GM21576 (cell line): ENCODE measurements around the gene MAGI2.

Experiments
- ATAC-seq: cut with Tn5 transposase; IDR thresholded peaks from one replicate; pipeline ENCODE4 v1.9.1; 2021; ENCODE audit warnings: mild to moderate bottlenecking, moderate library complexity; ENCODE audit not compliant: unreplicated experiment

Gene MAGI2

GRCh38 chr7:79381921-79382320 is 71.5 kb downstream of the MAGI2 start:
- no peak for ATAC-seq

- ATAC-seq = no peak
Measured at GRCh38 chr7:79377097-79377496, 76.4 kb downstream of the MAGI2 start.

DNA sequence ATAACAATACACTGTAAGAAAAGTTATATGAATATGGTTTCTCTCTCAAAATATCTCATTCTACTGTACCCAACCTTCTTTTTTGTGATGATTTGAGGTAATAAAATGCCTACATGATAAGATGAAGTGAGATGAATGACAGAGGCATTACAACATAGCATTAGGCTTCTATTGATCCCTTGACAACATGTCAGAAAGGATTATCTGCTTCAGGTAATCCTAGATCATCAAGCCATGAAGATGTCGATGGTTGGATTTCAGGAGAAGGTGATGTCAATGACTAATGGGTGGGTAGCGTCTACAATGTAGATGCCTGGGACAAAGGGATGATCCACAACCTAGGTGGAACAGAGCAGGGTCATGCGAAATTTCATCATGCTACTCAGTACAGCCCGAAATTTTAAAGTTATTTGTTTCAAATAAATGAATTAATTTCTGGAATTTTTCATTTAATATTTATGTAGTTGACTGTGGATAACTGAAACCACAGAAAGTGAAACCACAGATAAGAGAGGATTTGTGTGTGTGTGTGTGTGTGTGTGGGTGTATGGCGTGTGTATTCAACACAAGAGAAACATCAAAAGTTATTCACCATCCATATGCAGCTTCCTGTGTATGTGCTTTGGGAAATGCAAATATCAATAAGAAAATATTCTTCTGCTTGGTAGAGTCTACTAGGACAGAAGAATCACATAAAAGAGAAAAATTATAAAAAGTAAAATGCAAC is 77.0 kb downstream of the MAGI2 start:
- no peak for ATAC-seq

- ATAC-seq = no peak
Measured at GRCh38 chr7:79361214-79361613, 92.3 kb downstream of the MAGI2 start.

DNA sequence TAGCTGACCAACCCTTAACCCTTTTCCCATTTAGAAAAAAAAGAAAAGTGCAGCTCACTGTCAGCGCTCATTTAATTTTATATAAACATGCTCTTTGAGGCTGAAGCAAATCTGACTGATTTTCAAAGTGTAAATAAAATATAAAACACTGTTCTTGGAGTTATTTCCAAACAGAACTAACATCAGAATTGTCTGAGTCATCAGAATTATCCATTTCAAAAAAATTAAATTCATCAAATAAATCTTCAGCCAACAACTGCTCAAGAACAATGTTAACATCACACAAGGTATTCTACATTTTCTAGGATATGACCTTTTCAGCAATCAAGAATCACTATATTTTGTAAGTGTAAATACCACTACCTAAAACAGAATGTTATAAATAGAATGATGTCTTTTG is 93.6 kb downstream of the MAGI2 start:
- no peak for ATAC-seq

- no peak for ATAC-seq
Measured at GRCh38 chr7:79357101-79357500, 96.4 kb downstream of the MAGI2 start.

DNA sequence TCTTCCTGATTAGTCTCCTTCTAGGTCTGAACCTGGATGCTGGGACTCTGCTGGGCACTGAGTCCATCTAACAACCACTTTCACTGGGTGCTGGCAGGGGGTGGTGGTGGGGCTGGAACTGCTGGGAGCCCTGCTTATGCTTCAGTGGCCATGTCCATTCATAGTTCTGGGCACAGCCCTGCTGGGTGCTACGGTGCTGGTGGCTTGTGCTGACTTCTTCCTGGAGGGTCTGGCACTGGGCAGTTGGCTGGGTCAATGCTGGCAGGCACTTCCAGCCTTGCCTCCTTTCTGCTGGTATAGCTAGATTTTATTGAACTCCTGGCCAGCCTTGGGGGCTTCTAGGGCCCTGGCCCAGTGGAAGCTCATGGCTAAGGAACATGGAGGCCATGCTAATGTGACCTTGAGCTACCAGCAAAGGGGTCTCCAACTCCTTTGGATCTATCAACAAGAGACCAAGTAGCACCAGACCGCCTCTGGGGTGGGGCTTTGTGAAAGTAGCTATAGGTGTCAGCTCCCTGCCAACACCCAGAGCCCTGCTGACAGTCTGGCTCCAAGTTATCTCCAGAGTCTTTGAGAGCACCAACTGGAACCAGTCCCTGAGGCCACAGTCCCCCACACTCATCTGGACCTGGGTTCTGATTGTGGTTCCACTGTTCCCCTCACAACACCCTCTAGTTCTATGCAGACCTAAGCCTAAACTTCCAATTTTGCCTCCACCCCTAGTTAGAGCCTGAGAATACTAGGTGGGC is 99.6 kb downstream of the MAGI2 start:
- no peak for ATAC-seq

- ATAC-seq = no peak
Measured at GRCh38 chr7:79352323-79352722, 101.1 kb downstream of the MAGI2 start.

GRCh38 chr7:79347351-79347750 is 106.1 kb downstream of the MAGI2 start:
- no peak for ATAC-seq

DNA sequence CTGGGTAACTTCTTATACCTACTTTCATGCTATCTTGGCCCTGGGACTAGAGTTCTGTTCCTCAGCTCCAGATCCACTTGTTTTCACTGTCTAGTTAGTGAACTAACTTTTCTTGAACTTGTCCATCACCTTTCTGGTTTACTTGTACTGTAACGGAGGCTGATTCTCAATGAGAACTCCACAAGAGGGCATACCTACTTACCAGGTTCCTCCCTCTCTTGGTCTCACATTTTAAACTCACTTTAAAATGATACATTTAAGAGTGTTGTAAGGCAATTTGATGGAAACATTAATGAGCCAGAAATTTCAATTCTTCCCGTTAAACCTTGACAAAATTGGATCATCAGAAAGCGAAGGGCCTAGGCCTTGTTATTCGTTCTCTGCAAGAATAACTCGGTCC is 111.6 kb downstream of the MAGI2 start:
- no peak for ATAC-seq

DNA sequence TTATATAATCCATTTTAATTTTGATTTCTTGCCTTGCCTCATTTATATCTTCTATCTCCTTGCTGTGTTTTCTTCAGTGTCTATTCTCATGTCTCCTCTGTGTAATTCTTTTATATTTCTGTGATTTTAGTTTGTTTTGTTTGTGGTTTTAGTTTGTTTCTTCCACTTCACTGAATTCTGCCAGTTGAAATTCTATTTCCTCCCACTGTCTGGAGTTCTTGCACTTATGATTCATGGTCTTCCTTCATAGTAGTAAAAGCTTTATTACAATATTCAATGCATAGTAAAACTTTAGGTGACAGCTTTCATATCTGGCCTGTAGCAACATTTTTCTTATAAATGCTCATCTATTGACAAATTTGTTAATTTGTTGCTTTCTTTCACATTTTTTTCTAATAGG is 113.3 kb downstream of the MAGI2 start:
- no peak for ATAC-seq

DNA sequence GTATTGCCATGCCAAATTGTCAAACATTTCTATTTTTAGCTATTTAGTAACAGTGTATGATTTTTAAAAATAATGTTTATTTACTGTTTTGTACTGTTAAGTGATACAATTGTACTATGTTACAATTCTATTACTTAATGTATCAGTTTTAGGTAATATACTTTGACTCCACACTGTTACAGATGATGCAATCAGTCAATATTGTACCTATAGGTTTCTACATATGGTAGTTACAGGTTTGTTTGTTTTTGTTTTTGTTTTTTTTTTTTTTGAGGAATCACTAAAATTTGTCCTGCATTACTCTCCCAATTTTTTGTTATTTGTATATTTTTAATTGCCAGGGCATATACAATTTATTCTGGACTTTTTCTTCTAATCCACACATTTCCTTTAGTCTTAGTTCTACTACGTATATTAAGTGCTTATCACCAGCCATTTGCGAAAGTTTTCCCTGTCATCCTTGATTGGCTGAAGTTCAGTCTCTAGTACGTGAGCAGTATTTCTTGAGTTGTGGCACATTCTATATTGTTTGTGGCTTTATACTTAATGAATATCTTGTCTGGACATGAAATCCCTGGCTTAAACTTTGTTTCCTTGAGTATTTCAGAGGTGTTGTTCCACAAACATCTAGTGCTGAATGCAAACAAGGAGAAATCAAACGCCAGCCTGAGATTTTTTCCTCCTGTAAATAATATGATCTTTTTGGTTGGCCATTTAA is 114.1 kb downstream of the MAGI2 start:
- no peak for ATAC-seq

- ATAC-seq = no peak
Measured at GRCh38 chr7:79337717-79338116, 115.8 kb downstream of the MAGI2 start.

DNA sequence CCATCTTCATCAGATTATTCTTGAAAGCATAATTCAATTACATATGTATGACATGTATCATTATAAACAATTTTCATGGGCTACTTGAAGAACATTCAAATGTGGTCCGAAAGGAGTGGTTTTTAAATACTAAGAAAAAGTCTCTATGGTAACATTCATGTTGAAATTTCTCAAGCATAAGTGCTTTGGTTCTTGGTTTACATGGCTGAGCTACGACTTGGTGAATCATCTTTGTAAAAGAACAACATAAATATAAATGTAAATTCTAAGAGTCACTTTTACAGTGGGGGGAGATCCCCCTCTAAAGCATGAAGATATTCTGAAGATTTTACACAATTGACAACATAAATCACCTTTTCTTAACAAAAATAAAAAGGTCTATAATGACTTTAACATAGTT is 118.6 kb downstream of the MAGI2 start:
- no peak for ATAC-seq

- no peak for ATAC-seq
Measured at GRCh38 chr7:79334334-79334733, 119.1 kb downstream of the MAGI2 start.

DNA sequence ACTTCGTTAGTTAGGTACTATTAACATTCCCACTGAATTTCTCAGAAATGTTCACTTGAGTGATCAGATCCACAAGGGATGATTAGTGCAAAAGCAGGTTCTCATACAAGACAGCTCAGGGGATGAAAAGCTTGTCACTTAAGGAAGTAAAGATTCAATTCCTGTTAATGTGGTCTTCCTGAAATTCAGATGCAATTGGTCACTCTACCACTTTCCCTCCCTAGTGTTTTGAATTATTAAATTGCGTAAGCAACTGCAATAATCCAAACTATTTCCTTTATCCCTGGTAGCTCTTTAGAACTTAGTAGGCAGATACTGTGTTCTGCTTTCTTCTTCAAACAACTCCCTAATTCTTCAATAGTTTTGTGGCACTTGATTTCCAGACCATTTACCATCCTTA is 121.4 kb downstream of the MAGI2 start:
- ATAC-seq = no peak

DNA sequence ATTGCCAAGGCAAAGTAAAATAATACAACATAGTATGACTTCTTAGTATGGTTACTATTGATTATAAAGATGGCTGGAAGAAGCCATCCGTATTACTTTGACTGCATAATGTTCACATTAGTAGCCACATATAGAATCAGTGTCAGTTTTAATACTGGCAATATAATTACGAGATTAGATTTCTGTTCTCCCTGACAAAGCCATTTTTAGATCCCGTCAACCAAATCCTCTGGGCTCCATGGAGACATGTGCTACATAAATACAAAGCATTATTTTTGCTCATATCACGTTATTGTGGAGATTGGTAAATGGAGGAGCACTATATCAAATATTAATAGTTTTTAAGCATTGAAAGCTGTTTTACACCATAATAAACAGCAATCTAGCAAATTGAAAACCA is 124.0 kb downstream of the MAGI2 start:
- no peak for ATAC-seq

DNA sequence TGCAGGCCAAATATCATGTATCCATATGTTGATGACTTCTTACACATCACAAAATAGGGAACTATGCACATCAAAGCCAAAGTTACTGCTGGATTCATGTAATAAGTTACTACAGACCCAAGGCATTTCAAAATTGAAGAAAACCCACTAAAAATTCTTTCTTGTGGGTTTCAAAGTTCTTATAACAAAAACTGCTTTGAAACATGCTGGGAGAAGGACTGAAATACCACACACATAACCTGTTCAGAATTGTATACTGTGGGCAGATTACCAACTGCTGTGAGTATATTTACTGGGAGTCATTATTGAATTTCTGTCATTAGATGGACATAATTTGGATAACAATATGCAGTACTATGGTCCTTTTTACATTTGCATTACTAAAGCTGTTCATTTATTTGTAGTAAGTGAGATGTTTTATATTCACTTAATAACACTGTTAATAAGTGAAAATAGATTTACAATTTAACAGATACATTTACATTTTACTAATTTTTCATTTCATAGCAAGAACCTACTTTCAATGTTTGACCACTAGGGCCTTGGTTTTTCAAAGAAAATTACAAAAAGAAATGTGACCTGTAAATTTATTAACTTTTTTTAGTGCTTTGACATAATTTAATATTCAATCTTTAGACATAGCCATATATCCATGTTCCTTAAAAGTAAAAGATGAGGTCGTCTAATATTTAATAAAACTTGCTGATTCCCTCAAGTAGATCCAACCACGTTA is 132.6 kb downstream of the MAGI2 start:
- ATAC-seq = no peak

DNA sequence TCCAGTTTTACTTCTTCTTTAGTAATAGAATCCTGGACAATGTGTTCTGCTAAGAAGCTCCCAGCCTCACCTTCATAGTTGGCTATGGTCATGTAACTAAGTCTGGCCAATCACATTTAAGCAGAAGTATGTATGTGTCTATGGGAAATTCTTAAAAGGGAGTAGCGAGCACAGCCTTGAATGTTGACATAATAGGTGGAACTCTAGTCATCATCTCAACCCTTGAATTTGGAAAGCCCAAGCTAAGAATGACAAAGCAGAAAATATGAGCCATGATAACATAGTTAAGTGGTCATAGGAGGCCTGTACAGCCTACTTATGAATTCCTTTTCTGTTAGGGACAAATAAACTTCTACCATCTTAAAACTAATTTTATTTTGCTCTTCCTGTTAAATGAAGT is 134.1 kb downstream of the MAGI2 start:
- ATAC-seq = no peak

DNA sequence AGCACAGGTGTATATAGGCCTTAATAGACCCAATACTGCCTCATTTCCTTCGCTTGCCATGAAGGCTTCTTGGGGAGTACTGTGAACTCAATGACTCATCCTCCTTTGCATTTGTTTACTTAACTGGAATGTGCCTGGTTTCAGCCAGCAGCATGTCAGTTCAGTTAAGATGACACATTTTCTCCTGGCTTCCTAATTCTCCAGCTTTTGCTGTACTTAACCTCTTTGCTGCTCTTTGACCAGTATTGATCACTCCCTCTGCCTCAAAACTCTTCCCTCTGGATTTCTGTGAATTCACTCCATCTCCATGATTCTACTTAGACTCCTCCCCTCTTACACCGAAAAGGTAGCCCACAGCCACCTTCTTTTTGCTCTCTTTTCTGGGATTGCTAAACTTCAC is 135.7 kb downstream of the MAGI2 start:
- ATAC-seq = no peak

- no peak for ATAC-seq
Measured at GRCh38 chr7:79312022-79312421, 141.4 kb downstream of the MAGI2 start.
